ENCODE results near the gene ACTRT2. TPM values are rescaled to one million over a fixed set of nuclear protein-coding genes. Genes with fewer than 3 reads are reported as not detected.

ACTRT2 gene
- total and polyA plus RNA-seq, 3 donors from 2014 or later = 64.2 to 183 (median 143) TPM

GRCh38 chr1:2999571-2999970 is 21.7 kb upstream of the ACTRT2 start:
- no peaks in the 10 kb centered on the region for H3K27me3 ChIP-seq
- WGBS, 2 donors = 73 to 85% methylated on average over 6 of the region's 6 CpGs
- no peaks in the 10 kb centered on the region for H3K9me3 ChIP-seq
- DNase-seq = no peak
- no peak overlapping the region for H3K4me3 ChIP-seq
- no peak for TF ChIP-seq POLR2A (IDR thresholded peaks at IDR 0.05)
- no peak for TF ChIP-seq CTCF (IDR thresholded peaks at IDR 0.05)
- H3K36me3 ChIP-seq (ENCODE audit: low read depth, missing control alignments) = no peaks in the 10 kb centered on the region
- no peak overlapping the region for H3K27ac ChIP-seq
- H3K4me1 ChIP-seq = no peaks in the 10 kb centered on the region
- intact Hi-C loops (cut with DNase I; ENCODE audit: low total_unique reads) = no loop called here

- H3K27me3 ChIP-seq = no peaks in the 10 kb centered on the region
- no peak overlapping the region for H3K27ac ChIP-seq
- H3K4me3 ChIP-seq = no peak overlapping the region
- H3K4me1 ChIP-seq = no peaks in the 10 kb centered on the region
- 89 to 93% methylated on average over 15 of the region's 15 CpGs for WGBS, 2 donors
- no peaks in the 10 kb centered on the region for H3K9me3 ChIP-seq
- intact Hi-C loops (cut with DNase I; ENCODE audit: low total_unique reads) = no loop called here
- H3K36me3 ChIP-seq (ENCODE audit: low read depth, missing control alignments) = no peaks in the 10 kb centered on the region
- TF ChIP-seq CTCF (IDR thresholded peaks at IDR 0.05) (no peak), POLR2A (IDR thresholded peaks at IDR 0.05) (no peak)
- DNase-seq = no peak
These were observed 21.1 kb upstream of the ACTRT2 start for GRCh38 chr1:3000214-3000613.

GRCh38 chr1:3000671-3001470 is 20.4 kb upstream of the ACTRT2 start:
- WGBS, 2 donors = 73 to 86% methylated on average over 13 to 20 of the region's 20 CpGs

GRCh38 chr1:3001471-3002348 is 19.6 kb upstream of the ACTRT2 start:
- Histone ChIP-seq H3K36me3 (ENCODE audit: low read depth, missing control alignments) (no peaks in the 10 kb centered on the region), H3K27ac (no peak overlapping the region), H3K9me3 (no peaks in the 10 kb centered on the region), H3K4me1 (no peaks in the 10 kb centered on the region), H3K27me3 (no peaks in the 10 kb centered on the region), H3K4me3 (no peak overlapping the region)
- no peak for DNase-seq
- TF ChIP-seq POLR2A (IDR thresholded peaks at IDR 0.05) = no peak
- TF ChIP-seq CTCF (IDR thresholded peaks at IDR 0.05) = no peak
- WGBS, 2 donors = 88 to 92% methylated on average over 38 to 47 of the region's 47 CpGs
- intact Hi-C loops (cut with DNase I; ENCODE audit: low total_unique reads) = no loop called here

More at GRCh38 chr1:3000671-3001470, 20.4 kb upstream of the ACTRT2 start:
- Histone ChIP-seq H3K9me3 (no peaks in the 10 kb centered on the region), H3K4me3 (no peak overlapping the region), H3K4me1 (no peaks in the 10 kb centered on the region), H3K27ac (no peak overlapping the region), H3K36me3 (ENCODE audit: low read depth, missing control alignments) (no peaks in the 10 kb centered on the region), H3K27me3 (no peaks in the 10 kb centered on the region)
- DNase-seq = peak; percentile 7
- intact Hi-C loops (cut with DNase I; ENCODE audit: low total_unique reads) = no loop called here
- TF ChIP-seq POLR2A (IDR thresholded peaks at IDR 0.05) (no peak), CTCF (IDR thresholded peaks at IDR 0.05) (no peak)
